ENCODE measurements around the gene PTPMT1.
A peak's percentile ranks its signal among the peaks of the same experiment; 100 is the strongest.
"Not testable (repeated sequence)": the region's sequence is repeated elsewhere in the genome, so short reads cannot be mapped to it uniquely, and the experiment has no call there.

PTPMT1 gene, protein sequence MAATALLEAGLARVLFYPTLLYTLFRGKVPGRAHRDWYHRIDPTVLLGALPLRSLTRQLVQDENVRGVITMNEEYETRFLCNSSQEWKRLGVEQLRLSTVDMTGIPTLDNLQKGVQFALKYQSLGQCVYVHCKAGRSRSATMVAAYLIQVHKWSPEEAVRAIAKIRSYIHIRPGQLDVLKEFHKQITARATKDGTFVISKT

DNA sequence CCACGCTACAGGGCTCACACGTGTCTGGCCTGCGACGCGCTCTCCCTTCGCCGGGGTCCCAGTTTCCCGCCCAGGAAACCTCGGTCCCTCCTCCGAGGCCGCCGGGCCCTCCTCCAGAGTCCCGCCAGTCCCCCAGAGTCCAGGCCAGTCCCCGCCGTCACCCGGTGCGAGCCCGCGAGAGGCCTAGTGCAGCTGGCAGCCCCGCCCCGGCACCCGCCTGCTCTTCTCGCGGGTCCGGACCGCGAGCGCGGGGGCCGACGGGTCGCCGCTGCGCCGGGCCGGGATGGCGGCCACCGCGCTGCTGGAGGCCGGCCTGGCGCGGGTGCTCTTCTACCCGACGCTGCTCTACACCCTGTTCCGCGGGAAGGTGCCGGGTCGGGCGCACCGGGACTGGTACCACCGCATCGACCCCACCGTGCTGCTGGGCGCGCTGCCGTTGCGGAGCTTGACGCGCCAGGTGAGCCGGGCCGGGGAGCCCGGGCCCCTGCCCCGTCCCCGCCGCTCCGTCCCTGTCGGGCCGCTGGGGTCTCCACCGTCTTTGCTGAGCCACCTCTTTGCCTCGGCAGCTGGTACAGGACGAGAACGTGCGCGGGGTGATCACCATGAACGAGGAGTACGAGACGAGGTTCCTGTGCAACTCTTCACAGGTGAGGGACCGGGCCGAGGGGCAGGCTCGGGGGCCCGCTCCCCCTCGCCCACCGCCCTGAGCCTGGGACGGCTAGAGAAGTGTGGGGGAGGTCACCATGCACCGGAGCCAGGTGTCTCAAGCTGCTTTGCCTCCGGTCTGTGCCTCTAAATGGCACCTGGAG is at the start of gene PTPMT1:
Gene PTPMT1 (plus strand): TSS at position 260 of the 809 bp plus-strand sequence. CDS start 24 bp downstream, at position 284.
- peak; percentile 83 for DNase-seq (ENCODE audit: low spot score)

GRCh38 chr11:47516155-47516554 is 49.2 kb upstream of the PTPMT1 start:
- DNase-seq (ENCODE audit: low spot score) = no peak

GRCh38 chr11:47516984-47517853 is 48.2 kb upstream of the PTPMT1 start:
- no peak for DNase-seq (ENCODE audit: low spot score)

DNA sequence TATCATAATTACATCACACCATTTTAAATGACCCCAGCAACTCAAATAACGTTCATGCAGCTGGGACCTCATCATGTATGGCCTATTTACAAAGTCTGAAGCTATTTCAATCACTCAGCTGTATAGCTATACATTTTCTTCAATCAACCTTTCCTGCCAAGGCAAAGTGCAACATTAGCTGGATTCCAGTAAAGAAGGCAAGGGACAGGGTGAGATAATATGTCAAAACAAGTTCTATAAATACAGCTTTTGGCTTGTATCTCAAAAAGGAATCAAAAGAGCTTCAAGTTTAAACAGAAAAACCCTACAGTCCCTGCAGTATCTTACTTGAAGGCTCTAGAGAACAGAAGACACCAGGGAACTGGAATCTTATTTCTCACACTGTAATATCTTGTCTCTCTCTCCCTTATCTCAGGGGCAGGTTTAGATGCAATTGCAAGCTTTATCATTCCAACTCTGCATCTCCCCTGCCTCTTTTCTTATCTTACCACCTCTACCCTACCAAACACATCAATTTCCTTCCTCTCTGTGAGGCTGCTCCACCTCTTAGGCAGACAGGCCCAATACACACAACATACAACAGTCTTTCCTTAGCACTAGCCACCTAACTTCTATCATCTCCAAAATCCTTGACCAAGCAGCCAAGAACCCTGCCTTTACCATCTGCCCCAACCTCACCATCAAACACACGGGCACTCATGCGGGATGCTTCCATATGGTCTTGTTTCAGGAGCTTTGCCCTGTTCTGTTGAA is 47.0 kb upstream of the PTPMT1 start:
- no peak for DNase-seq (ENCODE audit: low spot score)

DNA sequence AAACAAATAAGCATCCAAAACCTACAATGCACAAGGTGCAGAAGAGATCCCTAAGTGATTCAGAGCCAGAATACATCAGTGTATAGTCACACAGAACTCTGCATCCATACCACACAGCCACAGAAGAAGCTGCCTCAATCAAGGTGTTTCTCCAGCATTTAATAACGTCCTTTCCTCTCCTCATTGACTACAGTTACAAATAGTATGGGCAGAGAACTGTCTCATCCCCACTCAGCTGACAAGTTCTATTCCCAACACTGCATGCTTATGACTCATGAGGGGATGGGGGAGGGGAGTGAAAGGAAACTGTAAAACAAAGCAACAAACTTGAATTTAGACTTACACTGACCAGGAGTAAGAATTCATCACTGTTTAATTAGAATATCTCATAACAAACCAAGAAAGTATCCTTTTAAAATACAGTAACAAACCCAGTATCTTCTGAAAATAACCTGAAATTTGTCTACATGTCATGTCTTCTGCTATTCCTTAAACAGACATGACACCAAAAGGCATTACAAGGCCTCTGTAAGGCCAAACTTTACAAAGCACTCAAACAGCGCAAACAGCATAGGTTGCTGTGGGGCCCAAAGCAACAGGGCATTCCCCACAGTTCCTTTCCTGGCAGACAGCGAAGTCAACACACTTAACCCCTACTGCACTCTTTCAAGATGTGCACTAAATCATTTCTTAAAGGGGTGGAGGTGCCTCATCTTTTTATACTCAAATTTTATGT is 41.7 kb upstream of the PTPMT1 start:
- peak; percentile 75 for DNase-seq (ENCODE audit: low spot score)

- DNase-seq (ENCODE audit: low spot score) = no peak
Measured at GRCh38 chr11:47524291-47524874, 41.0 kb upstream of the PTPMT1 start.

- not testable (repeated sequence) for DNase-seq (ENCODE audit: low spot score)
Measured at GRCh38 chr11:47526032-47526431, 39.4 kb upstream of the PTPMT1 start.

DNA sequence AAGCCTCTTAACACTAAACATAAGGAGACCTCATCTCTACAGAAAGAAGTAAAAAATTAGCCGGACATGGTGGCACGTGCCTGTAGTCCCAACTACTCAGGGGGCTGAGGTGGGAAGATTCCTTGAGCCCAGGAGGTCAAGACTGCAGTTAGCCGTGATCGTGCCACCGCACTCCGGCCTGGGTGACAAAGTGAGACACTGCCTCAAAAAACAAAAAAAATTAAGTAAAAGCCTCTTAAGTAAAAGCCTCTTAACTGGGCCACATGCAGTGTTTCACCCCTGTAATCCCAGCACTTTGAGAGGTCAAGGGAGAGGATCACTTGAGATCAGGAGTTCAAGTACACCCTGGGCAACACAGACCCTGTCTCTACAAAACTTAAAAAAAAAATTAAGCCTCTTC is 38.2 kb upstream of the PTPMT1 start:
- no peak for DNase-seq (ENCODE audit: low spot score)

DNA sequence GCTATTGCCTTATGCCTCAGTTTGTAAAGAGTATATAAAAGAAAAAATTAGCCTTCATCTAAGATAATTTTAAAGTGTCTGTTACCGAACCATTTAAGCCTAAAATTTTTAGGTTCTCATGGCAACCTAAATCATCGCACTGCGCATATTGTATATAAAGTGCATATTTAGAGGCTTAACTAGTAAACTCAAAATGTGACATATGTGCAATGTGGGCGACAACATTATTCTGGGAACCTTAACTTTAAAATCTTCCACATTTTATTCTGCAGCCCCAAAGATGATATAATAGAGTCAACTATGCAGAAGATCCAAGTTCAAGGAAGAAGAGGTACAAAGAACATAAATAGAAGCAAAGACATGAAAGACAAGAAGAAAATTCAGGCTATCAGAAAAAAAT is 35.4 kb upstream of the PTPMT1 start:
- DNase-seq (ENCODE audit: low spot score) = no peak

GRCh38 chr11:47530721-47531120 is 34.7 kb upstream of the PTPMT1 start:
- not testable (repeated sequence) for DNase-seq (ENCODE audit: low spot score)

DNA sequence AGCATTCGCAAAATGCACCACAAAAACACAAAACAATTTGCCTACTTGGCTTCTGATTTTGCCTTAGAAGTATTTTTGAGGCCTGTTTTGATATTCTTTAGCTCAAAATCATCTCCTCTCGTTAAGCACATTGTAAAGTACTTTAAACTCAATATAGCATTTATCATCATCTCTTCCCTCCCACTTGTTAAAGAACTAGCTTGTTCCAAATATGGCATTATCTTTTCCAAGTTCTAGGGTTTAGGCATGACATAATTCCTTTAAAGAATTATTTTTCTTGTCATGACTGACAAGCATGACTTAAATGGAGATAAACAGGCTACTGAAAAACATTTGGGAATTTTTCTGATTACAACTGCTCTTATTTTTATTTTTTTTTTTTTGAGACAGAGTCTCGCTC is 33.7 kb upstream of the PTPMT1 start:
- DNase-seq (ENCODE audit: low spot score) = no peak

DNA sequence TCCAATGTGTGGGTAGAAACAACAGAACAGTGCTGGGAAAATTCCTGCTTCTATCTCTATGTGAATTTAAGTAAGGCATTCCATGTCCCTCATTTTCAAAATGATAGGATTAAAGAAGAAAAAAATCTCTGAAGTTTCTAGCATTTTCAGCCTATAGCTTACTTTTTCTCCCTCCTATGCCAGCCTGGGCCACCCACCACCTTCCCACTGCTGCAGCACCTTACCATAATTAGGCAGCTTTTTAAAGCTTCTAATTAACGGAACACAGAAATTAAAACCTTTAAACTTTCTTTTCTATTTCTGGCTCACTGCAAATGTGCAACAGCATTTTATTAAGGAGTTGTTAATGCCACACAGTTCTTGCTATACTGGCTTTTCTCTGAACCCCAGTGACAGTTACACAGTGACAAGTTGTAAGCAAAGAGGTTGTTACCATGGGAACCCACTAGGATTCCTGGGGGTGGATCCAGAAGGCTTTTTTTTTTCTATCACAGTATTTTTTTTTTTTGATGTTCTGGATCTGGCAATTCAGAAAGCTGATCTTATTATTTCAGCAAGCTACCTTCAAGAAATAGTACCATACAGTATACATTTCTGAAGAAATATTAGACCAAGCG is 32.7 kb upstream of the PTPMT1 start:
- no peak for DNase-seq (ENCODE audit: low spot score)

DNA sequence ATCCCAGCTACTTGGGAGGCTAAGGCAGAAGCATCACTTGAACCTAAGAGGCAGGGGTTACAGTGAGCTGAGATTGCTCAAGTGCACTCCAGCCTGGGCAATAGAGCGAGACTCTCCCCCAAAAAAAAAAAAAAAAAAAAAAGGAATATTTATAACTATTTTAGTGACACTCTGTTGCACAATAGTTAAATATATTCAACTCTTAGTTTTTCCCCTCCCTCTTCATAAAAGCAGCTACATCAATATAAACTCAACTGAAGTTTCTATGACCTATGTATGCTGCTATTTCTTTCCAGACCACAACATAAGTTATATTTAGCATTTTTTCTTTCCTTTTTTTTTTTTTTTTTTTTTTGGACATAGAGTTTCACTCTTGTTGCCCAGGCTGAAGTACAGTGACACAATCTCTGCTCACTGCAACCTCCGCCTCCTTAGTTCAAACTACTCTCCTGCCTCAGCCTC is 31.7 kb upstream of the PTPMT1 start:
- peak; percentile 56 for DNase-seq (ENCODE audit: low spot score)

- no peak for DNase-seq (ENCODE audit: low spot score)
Measured at GRCh38 chr11:47534704-47535251, 30.6 kb upstream of the PTPMT1 start.

DNA sequence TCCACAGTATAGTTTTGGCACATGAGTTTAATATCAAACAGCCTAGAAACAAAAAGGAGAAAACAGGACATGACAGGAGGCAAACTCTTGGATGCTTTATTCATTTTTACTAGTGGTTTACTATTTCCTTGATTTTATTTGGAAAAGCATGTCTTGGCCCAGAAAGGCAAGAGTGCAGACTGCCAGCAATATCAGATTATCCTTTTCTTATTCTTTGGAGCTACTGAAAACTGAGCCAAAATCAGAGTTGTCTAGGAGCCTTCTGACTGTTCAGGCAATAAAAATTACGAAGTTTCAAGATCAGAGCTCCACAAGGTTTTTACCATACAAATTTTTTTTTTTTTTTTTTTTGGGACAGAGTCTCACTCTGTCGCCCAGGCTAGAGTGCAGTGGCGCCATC is 28.5 kb upstream of the PTPMT1 start:
- no peak for DNase-seq (ENCODE audit: low spot score)

DNA sequence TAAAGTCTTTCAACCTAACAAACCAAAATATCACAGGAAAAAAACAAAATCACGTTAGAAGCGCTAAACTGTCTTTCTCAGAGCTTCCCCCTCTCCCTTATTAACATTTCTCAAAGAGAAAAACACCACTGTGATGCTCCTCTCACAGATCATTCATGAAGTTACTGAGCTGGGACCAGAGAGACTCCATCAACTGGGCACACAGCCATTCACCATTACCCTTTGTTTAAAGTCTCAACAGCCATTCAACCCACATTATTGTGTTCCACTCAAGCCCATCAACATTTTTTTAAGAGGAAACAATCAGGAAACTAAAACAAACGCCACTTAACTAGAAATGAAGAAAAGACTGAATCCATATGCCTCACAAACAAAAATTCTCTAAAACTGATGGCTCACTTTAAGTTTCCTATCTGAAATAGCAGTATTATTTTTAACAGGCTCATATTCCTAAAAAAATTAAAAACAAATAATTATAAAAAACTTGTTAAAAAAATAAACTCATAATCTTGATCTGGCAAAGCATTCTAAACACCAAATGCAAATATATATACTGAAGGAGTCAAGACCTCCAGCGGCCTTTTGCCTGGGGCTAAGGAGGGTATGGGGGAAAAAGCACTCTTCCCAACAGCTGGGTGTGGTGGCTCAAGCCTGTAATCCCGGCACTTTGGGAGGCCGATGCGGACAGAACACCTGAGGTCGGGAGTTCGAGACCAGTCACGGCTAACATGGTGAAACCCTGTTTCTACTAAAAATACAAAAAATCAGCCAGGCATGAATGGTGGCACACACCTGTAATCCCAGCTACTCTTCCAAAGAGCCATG is 26.4 kb upstream of the PTPMT1 start:
- no peak for DNase-seq (ENCODE audit: low spot score)

DNA sequence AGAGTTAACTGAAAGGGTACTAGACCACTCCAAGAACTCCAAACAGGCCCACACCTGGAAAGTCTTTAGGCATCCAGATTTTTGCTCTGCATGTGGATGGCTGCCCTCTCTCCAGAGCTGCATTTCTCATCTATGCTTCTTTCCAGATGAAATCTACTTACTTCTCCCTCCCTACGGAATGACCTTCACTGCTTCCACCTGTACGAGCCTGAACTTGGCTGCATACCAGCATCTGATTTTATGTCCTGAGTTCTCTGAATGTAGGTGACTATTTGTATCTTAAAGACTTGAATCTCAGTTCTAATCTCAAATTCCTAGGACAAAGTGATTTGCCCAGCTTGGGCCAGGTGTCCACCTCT is 25.7 kb upstream of the PTPMT1 start:
- DNase-seq (ENCODE audit: low spot score) = no peak

- DNase-seq (ENCODE audit: low spot score) = no peak
Measured at GRCh38 chr11:47541070-47541469, 24.3 kb upstream of the PTPMT1 start.

- DNase-seq (ENCODE audit: low spot score) = no peak
Measured at GRCh38 chr11:47545298-47545697, 20.1 kb upstream of the PTPMT1 start.
